HEK293 (cell line): ENCODE results near the gene LIN37.

Source experiments
- CTCF ChIA-PET: fragments of 350-600 bp; formaldehyde crosslinking; extraction: SDS; loops from one replicate; lab custom pipeline; 2021; ENCODE audit warnings: antibody characterized with exemption; lab: Yijun Ruan, JAX
- POLR2A ChIA-PET: fragments of 300-600 bp; formaldehyde crosslinking; extraction: SDS; loops from one replicate; lab custom pipeline; 2020; ENCODE audit warnings: antibody characterized with exemption, inconsistent platforms; lab: Yijun Ruan, JAX
- H3K27ac ChIP-seq: fragments of 200-500 bp; sonication (Bioruptor generic); 2 replicates; pipeline ENCODE4 v1.5.1; 2014; ENCODE audit warnings: low read depth, low read length, control low read depth, inconsistent platforms; ENCODE audit errors: extremely low read depth
- H3K36me3 ChIP-seq, 2 experiments: fragments of 200-500 bp in 1 of 2; sonication (Bioruptor generic) in 1 of 2; 1 replicate in 1 of 2; 2 replicates in 1 of 2; pipeline ENCODE4 v1.5.1; 2014 to 2017; ENCODE audit warnings: inconsistent platforms in 2 of 2, low read length in 2 of 2; ENCODE audit not compliant: control insufficient read depth in 2 of 2, insufficient read depth in 1 of 2
- H3K4me1 ChIP-seq: fragments of 200-500 bp; sonication (Bioruptor generic); 2 replicates; pipeline ENCODE4 v1.5.1; 2014; ENCODE audit warnings: mild to moderate bottlenecking, low read length, inconsistent platforms; ENCODE audit not compliant: control insufficient read depth, insufficient read depth
- H3K4me3 ChIP-seq: 2 replicates; pipeline ENCODE4 v1.5.1; 2011; ENCODE audit warnings: low read depth, mild to moderate bottlenecking, control low read depth, low read length, moderate library complexity
- H3K9me3 ChIP-seq: fragments of 200-500 bp; sonication (Bioruptor generic); 2 replicates; pipeline ENCODE4 v1.5.1; 2014; ENCODE audit warnings: low read depth, low read length, inconsistent platforms; ENCODE audit not compliant: control insufficient read depth, insufficient read depth
- HIC1 ChIP-seq: fragments of 450-650 bp; formaldehyde crosslinking; IDR thresholded peaks from 2 replicates; pipeline ENCODE4 v1.5.1; 2016; ENCODE audit warnings: missing biosample characterization, missing genetic modification characterization
- MYNN ChIP-seq: fragments of 450-650 bp; formaldehyde crosslinking; IDR thresholded peaks from 2 replicates; pipeline ENCODE4 v1.5.1; 2016; ENCODE audit warnings: missing biosample characterization, missing genetic modification characterization, borderline replicate concordance
- PBX3 ChIP-seq: sonication (generic); formaldehyde crosslinking; IDR thresholded peaks from 2 replicates; pipeline ENCODE4 v1.8.1; 2022; ENCODE audit warnings: mild to moderate bottlenecking, moderate library complexity, missing genetic modification reagents
- YY2 ChIP-seq: fragments of 450-650 bp; formaldehyde crosslinking; IDR thresholded peaks from 2 replicates; pipeline ENCODE4 v1.5.1; 2016; ENCODE audit warnings: missing biosample characterization, missing genetic modification characterization
- ZBTB21 ChIP-seq: fragments of 450-650 bp; formaldehyde crosslinking; IDR thresholded peaks from 2 replicates; pipeline ENCODE4 v1.5.1; 2017; ENCODE audit warnings: missing biosample characterization, missing genetic modification characterization
- ZNF133 ChIP-seq: fragments of 450-650 bp; formaldehyde crosslinking; IDR thresholded peaks from 2 replicates; pipeline ENCODE4 v1.5.1; 2016; ENCODE audit warnings: missing biosample characterization, missing genetic modification characterization
- ZNF146 ChIP-seq: fragments of 450-650 bp; formaldehyde crosslinking; IDR thresholded peaks from 2 replicates; pipeline ENCODE4 v1.5.1; 2016; ENCODE audit warnings: missing biosample characterization, missing genetic modification characterization
- ZNF239 ChIP-seq: fragments of 450-650 bp; formaldehyde crosslinking; IDR thresholded peaks from 2 replicates; pipeline ENCODE4 v1.5.1; 2016; ENCODE audit warnings: missing biosample characterization, missing genetic modification characterization
- ZNF24 ChIP-seq: fragments of 450-650 bp; formaldehyde crosslinking; IDR thresholded peaks from 2 replicates; pipeline ENCODE4 v1.5.1; 2016; ENCODE audit warnings: missing biosample characterization, missing genetic modification characterization
- ZNF335 ChIP-seq: fragments of 450-650 bp; formaldehyde crosslinking; conservative IDR thresholded peaks from 2 replicates; pipeline ENCODE4 v1.5.1; 2016; ENCODE audit warnings: missing biosample characterization, missing genetic modification characterization
- ZNF48 ChIP-seq: fragments of 450-650 bp; formaldehyde crosslinking; IDR thresholded peaks from 2 replicates; pipeline ENCODE4 v1.5.1; 2016; ENCODE audit warnings: missing biosample characterization, missing genetic modification characterization
- ZNF548 ChIP-seq: fragments of 450-650 bp; formaldehyde crosslinking; IDR thresholded peaks from 2 replicates; pipeline ENCODE4 v1.5.1; 2016; ENCODE audit warnings: missing biosample characterization, missing genetic modification characterization
- ZNF555 ChIP-seq: fragments of 450-650 bp; formaldehyde crosslinking; conservative IDR thresholded peaks from 2 replicates; pipeline ENCODE4 v1.5.1; 2017; ENCODE audit warnings: missing biosample characterization, mild to moderate bottlenecking, missing genetic modification characterization, inconsistent platforms
- ZNF560 ChIP-seq: fragments of 450-650 bp; formaldehyde crosslinking; IDR thresholded peaks from 2 replicates; pipeline ENCODE4 v1.5.1; 2017; ENCODE audit warnings: missing biosample characterization, missing genetic modification characterization, borderline replicate concordance
- ZNF777 ChIP-seq: fragments of 450-650 bp; formaldehyde crosslinking; IDR thresholded peaks from 2 replicates; pipeline ENCODE4 v1.5.1; 2017; ENCODE audit warnings: missing biosample characterization, missing genetic modification characterization, borderline replicate concordance
- ZNF837 ChIP-seq: fragments of 450-650 bp; formaldehyde crosslinking; IDR thresholded peaks from 2 replicates; pipeline ENCODE4 v1.5.1; 2016; ENCODE audit warnings: missing biosample characterization, missing genetic modification characterization
- ZXDB ChIP-seq: fragments of 450-650 bp; formaldehyde crosslinking; IDR thresholded peaks from 2 replicates; pipeline ENCODE4 v1.5.1; 2016; ENCODE audit warnings: missing biosample characterization, missing genetic modification characterization
- TF ChIP-seq, protein P1 (sequence below): fragments of 450-650 bp; formaldehyde crosslinking; IDR thresholded peaks from 2 replicates; pipeline ENCODE4 v1.5.1; 2016; ENCODE audit warnings: missing biosample characterization, missing genetic modification characterization
- TF ChIP-seq, protein P2 (sequence below): fragments of 450-650 bp; formaldehyde crosslinking; IDR thresholded peaks from 2 replicates; pipeline ENCODE4 v1.5.1; 2016; ENCODE audit warnings: missing biosample characterization, missing genetic modification characterization

LIN37 gene

DNA sequence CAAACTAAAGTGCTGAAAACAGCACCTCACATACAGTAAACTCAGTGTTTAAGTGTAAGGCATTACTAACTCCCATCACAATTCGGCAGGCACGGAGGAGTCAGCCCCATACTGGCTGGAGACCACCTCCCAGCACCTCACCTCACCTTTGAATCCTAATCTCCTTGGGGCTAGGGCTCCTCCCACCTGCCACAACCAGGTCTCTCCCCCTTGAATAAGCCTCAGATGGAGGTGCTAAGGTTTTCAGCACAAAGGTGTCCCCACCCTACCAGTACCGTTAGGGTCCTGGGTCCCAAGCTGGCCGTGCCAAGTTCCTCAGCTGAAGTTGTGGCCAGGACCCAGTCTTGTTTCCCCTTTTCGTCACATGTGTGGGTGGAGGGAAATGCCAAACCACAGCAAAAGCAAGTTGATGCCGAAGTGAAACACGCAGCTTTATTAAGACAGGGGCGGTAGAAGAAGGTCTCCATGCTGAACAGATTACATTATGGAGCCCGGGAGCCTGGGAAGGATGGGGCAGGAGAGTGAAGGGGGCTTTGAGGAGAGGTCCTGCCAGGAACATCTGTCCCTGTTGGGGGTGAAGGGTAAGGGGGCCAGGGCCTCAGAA, 6.2 kb upstream of the LIN37 start, which contains the start of gene IGFLR1:
Gene IGFLR1, minus strand, starts transcription at position 332 of the 604 bp plus-strand sequence. CDS start 1,272 bp downstream, outside the sequence.
- Histone ChIP-seq H3K36me3 (peaks cover 37 to 51% of the 10 kb centered on the region in 2 experiments), H3K27ac (peak within 1 kb of the TSS; percentile 97), H3K4me3 (no peak within 1 kb of the TSS), H3K4me1 (peaks cover 28% of the 10 kb centered on the region), H3K9me3 (no peaks in the 10 kb centered on the region; the same call in none of the 2 replicates)
- CTCF ChIA-PET = interaction anchor here (1.1 to 1.2 kb wide), 3 partner anchors 24 to 189 kb away, joined by 4 to 9 read pairs (median 4); no protein-coding TSS in a partner anchor
- TF ChIP-seq, protein P1, sequence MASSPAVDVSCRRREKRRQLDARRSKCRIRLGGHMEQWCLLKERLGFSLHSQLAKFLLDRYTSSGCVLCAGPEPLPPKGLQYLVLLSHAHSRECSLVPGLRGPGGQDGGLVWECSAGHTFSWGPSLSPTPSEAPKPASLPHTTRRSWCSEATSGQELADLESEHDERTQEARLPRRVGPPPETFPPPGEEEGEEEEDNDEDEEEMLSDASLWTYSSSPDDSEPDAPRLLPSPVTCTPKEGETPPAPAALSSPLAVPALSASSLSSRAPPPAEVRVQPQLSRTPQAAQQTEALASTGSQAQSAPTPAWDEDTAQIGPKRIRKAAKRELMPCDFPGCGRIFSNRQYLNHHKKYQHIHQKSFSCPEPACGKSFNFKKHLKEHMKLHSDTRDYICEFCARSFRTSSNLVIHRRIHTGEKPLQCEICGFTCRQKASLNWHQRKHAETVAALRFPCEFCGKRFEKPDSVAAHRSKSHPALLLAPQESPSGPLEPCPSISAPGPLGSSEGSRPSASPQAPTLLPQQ (tag by site-specific recombination) = no peak
- TF ChIP-seq ZNF133 (tag by site-specific recombination) = no peak
- TF ChIP-seq ZNF548 = no peak
- TF ChIP-seq ZNF48 = no peak
- 0 out of 2 replicates have a peak, but pooled peaks have one; percentile 83 for TF ChIP-seq ZNF335
- 0 out of 2 replicates have a peak, but pooled peaks have one; percentile 8 for TF ChIP-seq YY2 (tag by site-specific recombination)
- 0 out of 2 replicates have a peak, but pooled peaks have one; percentile 9 for TF ChIP-seq ZBTB21 (tag by site-specific recombination)
- POLR2A ChIA-PET = interaction anchor here (1.2 to 2.6 kb wide), 3 partner anchors 12 to 32 kb away, joined by 3 to 39 read pairs (median 4); partner anchors contain the start of genes ARHGAP33 and HSPB6

- ChIA-PET CTCF (interaction anchor here (0.5 to 4.9 kb wide), 7 partner anchors 19 to 411 kb away, joined by 3 to 37 read pairs (median 3); partner anchors contain the start of gene COX6B1), POLR2A (interaction anchor here (0.6 to 2.9 kb wide), 8 partner anchors 13 to 124 kb away, joined by 3 to 34 read pairs (median 6); partner anchors contain the start of genes APLP1 and PROSER3)
- H3K27ac ChIP-seq = no peak overlapping the region
- TF ChIP-seq PBX3 (CRISPR knock-in tag) = 0 out of 2 replicates have a peak, but pooled peaks have one; percentile 33
- TF ChIP-seq ZNF548 = no peak
- H3K4me1 ChIP-seq = peaks cover 33% of the 10 kb centered on the region
- H3K36me3 ChIP-seq = peaks cover 21 to 42% of the 10 kb centered on the region in 2 experiments
- no peaks in the 10 kb centered on the region; the same call in none of the 2 replicates for H3K9me3 ChIP-seq
- H3K4me3 ChIP-seq = no peak overlapping the region
These were observed 4.5 kb upstream of the LIN37 start for GRCh38 chr19:35743640-35744429.

GRCh38 chr19:35744430-35745327, 3.7 kb upstream of the LIN37 start:
- peak overlapping the region; percentile 65 for H3K4me3 ChIP-seq
- H3K27ac ChIP-seq = peak overlapping the region; percentile 95
- peaks cover 40% of the 10 kb centered on the region for H3K4me1 ChIP-seq
- no peaks in the 10 kb centered on the region; the same call in none of the 2 replicates for H3K9me3 ChIP-seq
- ChIA-PET CTCF (interaction anchor here (0.5 to 4.9 kb wide), 15 partner anchors 8 to 234 kb away, joined by 3 to 37 read pairs (median 4); partner anchors contain the start of gene COX6B1), POLR2A (interaction anchor here (0.6 to 2.9 kb wide), 33 partner anchors 7 to 317 kb away, joined by 3 to 34 read pairs (median 5); partner anchors contain the start of genes ALKBH6, APLP1, COX6B1 and HAUS5)
- H3K36me3 ChIP-seq = peaks cover 13 to 38% of the 10 kb centered on the region in 2 experiments
- TF ChIP-seq MYNN (tag by site-specific recombination) (no peak), ZNF24 (no peak), ZNF560 (tag by site-specific recombination) (no peak), ZNF837 (tag by site-specific recombination) (no peak), ZXDB (tag by site-specific recombination) (peak; percentile 82), ZNF777 (tag by site-specific recombination) (no peak; the same call in 1 of the 2 replicates), ZNF146 (tag by site-specific recombination) (peak; percentile 32; the same call in 1 of the 2 replicates), ZNF239 (tag by site-specific recombination) (no peak), HIC1 (tag by site-specific recombination) (peak; percentile 27; the same call in 1 of the 2 replicates), ZNF555 (tag by site-specific recombination) (no peak)
- TF ChIP-seq, protein P2, sequence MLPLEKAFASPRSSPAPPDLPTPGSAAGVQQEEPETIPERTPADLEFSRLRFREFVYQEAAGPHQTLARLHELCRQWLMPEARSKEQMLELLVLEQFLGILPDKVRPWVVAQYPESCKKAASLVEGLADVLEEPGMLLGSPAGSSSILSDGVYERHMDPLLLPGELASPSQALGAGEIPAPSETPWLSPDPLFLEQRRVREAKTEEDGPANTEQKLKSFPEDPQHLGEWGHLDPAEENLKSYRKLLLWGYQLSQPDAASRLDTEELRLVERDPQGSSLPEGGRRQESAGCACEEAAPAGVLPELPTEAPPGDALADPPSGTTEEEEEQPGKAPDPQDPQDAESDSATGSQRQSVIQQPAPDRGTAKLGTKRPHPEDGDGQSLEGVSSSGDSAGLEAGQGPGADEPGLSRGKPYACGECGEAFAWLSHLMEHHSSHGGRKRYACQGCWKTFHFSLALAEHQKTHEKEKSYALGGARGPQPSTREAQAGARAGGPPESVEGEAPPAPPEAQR = no peak
